AG09309 (cell line): ENCODE data around the gene GPC2.
"Not testable (repeated sequence)": the region's sequence is repeated elsewhere in the genome, so short reads cannot be mapped to it uniquely, and the experiment has no call there.

ENCODE experiments used
- DNase-seq: peaks from one replicate; pipeline ENCODE4 v3.0.0-alpha.2; 2010; ENCODE audit warnings: low read depth
- H3K4me3 ChIP-seq: 2 replicates; pipeline ENCODE4 v1.5.1; 2011; ENCODE audit warnings: mild to moderate bottlenecking, low read depth, low read length, moderate library complexity; ENCODE audit not compliant: control insufficient read depth
- CTCF ChIP-seq: IDR thresholded peaks from 2 replicates; pipeline ENCODE4 v1.5.1; 2011; ENCODE audit warnings: mild to moderate bottlenecking, low read depth, low read length, inconsistent platforms; ENCODE audit not compliant: insufficient read depth, control insufficient read depth; ENCODE audit errors: missing control alignments

The GPC2 gene

GRCh38 chr7:100219271-100219737 lies 42.1 kb upstream of the GPC2 start:
- no peak overlapping the region for H3K4me3 ChIP-seq
- DNase-seq: no peak
- no peak for TF ChIP-seq CTCF

- DNase-seq: peak; percentile 21
- not testable (repeated sequence) for H3K4me3 ChIP-seq
- TF ChIP-seq CTCF: peak; percentile 55
These were observed 40.8 kb upstream of the GPC2 start for GRCh38 chr7:100217934-100218333.

- DNase-seq: no peak
- TF ChIP-seq CTCF: no peak
- no peak overlapping the region for H3K4me3 ChIP-seq
These were observed 38.7 kb upstream of the GPC2 start for GRCh38 chr7:100215895-100216294.

- DNase-seq, H3K4me3 ChIP-seq: not testable (repeated sequence)
These were observed 37.2 kb upstream of the GPC2 start for GRCh38 chr7:100214356-100214755.

GRCh38 chr7:100213672-100214071 lies 36.5 kb upstream of the GPC2 start:
- DNase-seq: no peak
- TF ChIP-seq CTCF: no peak
- no peak overlapping the region for H3K4me3 ChIP-seq

- no peak for DNase-seq
- TF ChIP-seq CTCF: no peak
- H3K4me3 ChIP-seq: no peak overlapping the region
These were observed 35.6 kb upstream of the GPC2 start for GRCh38 chr7:100212631-100213286.

GRCh38 chr7:100211342-100211780 lies 34.2 kb upstream of the GPC2 start:
- no peak overlapping the region for H3K4me3 ChIP-seq
- TF ChIP-seq CTCF: no peak
- no peak for DNase-seq
